Aortic smooth muscle cell (primary cell): ENCODE results near the gene MGAT2. TPM values are rescaled to one million over a fixed set of nuclear protein-coding genes. Genes with fewer than 3 reads are reported as not detected.

Experiments used
- total RNA-seq: library from RNA; depleted of rRNA; stranded (reverse); fragments of >200 nt; gene quantifications from 2 replicates; pipeline ENCODE4 v1.2.3, GENCODE V29; 2014

Gene MGAT2
- total RNA-seq: 80.4 and 90.8 TPM in 2 replicates

DNA sequence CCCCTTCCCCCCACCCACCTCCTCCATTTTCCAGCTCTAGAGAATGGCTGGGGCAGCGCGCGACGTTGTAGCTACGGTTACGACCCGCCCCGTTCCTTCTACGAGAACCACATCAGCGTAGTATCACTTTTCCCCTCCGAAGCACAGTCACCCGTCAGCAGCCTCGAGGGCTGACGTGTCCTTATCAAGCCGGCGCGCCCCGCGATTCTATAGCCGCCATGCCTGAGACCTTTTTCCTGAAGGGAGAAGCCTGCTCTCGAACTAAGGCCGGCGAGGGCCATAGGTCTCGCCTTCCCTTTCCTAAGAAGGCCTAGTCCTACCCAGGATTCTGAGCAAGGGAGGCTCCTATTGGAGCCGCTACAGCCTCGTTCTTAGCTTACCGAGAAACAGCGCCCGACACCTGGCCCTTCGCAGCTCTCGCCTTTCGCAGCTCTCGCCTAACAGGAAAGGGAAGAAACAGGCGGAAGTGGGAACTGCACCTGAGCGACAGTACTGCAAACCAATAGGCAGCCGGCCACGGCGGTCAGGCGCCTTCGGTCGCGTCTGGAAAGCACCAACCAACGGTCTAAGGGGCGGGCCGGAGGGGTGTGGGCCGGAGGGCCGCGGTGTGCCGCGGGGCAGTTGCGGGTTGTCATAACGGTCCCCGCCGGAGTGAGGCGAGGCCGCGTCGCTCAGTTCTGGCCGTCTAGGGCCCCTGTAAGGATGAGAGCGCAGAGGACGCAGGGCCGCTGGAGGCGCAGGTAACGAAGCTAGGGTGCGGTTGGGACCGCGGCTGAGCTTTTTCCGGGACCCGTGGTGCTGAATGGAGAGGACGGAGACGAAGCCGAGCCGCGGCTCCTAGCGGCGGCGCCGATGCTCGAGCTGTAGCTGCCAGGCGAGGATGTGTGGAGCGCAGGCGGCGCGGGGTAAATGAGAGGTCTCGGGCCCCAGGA lies at the start of gene MGAT2, which contains the start of gene RPL36AL:
MGAT2 (plus strand) TSS at position 618 of the 932 bp plus-strand sequence. CDS start 470 bp downstream, outside the sequence.
RPL36AL (minus strand) TSS at position 445 of the 932 bp plus-strand sequence. CDS start 1,522 bp downstream, outside the sequence.

DNA sequence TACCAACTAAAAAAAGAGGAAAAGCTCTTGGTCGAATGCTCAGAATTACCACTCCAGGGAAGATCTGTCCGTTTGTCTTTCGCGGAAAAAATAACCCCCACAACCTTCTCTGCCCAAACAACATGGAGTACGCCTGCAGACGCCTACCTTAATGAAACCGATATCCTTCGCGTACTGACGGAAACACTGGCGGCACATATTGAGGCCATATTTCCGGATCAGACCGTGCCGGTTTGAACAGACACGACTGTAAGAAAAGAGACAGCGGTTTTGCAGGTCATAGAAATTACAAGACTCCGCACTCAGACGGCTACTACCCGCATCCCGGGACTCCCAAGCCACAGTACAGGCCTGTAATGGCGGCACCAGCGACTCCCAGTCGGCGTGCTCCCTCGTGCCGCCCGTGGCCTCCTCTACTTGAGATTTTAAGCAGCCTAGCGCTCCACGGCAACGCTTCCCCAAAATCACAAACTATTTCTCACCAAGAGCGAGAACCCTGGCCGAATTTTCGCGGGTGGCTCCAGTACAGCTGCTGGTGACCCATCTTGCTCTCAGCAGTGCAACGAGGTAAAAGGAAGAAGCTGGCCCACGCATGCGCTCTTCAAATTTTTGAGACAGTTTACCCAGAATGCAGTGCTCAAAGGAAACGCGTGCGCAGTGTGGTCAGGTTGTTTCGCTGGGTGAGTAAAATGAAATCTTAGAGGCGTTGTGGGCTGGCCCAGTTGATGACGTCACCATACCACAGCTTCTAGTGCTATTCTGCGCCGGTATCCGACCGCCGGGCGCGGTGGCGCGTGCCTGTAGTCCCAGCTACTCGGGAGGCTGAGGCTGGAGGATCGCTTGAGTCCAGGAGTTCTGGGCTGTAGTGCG lies 34.6 kb upstream of the MGAT2 start, which contains the start of gene RPS29:
RPS29 (minus strand) TSS at position 578 of the 870 bp plus-strand sequence; CDS start at position 544, 34 bp downstream.

DNA sequence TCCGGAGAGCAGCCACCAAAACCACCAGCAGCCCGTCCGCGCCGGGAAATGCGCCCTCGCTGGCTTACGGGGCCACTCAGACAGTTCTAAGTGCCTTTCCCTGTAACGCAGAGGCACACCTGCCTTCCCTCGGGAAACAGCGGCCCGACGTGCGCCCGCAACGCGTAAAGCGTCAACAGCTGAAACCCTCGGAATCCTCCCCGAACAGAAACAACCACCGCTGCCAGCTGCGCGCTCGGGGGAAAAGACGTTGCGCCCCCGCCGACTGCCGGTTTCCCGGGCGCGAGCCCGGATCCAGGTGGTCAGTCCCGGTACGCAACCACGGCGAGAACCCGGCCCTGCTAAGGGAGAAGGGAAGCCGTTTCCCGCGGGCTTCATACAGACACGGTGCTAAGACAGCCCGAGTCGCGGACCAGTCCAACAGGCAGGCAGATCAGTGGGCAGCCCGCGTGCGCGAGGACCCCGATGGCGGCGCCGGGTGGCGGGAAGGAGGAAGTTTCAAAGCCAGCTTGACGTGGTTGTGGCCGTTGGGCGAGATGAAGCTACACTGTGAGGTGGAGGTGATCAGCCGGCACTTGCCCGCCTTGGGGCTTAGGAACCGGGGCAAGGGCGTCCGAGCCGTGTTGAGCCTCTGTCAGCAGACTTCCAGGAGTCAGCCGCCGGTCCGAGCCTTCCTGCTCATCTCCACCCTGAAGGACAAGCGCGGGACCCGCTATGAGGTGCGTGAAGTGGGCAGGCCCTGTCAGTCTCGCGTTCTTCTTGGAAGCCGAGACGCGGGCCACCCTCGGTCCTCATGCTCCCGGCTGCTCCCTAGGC lies 21.9 kb upstream of the MGAT2 start, which contains the start of gene LRR1:
LRR1 (plus strand) TSS at position 456 of the 816 bp plus-strand sequence; CDS start at position 537, 81 bp downstream.

DNA sequence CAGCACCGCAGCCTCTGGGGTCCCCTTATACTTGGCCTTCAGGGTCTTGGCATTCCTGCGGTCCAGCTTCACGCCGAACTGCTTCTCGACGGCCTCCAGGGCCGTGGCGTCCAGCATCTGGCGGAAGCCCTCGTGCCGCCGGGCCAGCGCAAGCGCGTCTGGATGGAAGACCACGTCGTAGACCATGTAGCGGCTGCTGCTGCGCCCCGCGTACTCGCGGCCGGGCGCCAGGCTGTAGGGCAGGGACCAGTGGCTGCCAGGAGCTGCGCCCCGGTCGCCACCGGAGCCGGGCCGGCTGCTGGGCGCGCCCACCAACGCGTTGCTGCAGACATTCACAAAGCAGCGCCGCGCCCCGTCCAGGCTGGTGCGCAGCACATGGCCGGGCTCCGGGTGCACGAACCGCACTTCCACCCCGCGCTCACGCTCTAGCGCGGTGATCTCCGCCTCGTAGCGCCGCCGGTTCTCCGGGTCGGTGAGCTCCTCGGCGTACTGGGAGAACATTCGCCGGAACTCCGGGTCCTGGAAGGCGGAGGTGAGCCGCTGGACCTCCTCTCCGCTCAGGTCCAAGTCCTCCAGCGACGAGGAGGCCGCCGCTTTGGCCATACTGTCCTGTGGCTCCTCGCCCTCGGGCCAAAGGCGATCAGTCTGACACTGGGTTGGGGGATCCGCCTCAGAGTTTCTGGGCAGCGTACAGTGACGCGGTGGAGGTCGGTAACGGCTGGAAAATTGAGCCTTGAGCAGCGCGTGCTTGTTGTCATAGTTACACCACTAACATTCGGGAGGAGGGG lies 14.1 kb downstream of the MGAT2 start, which contains the start of gene DNAAF2:
DNAAF2 (minus strand) TSS at position 698 of the 788 bp plus-strand sequence; CDS start at position 603, 95 bp downstream.

Other genes starting within 250 kb of the MGAT2 start
- gene RPS29, start 34.4 kb upstream of the MGAT2 start, total RNA-seq: 912 and 1,352 TPM in 2 replicates
- gene LRR1, start 21.9 kb upstream of the MGAT2 start, total RNA-seq: 15.9 and 21.1 TPM in 2 replicates
- 425 and 430 TPM in 2 replicates for gene RPL36AL, start 173 bp upstream of the MGAT2 start, total RNA-seq
- gene DNAAF2, start 14.4 kb downstream of the MGAT2 start, total RNA-seq: 7.1 and 8.3 TPM in 2 replicates
- gene POLE2, start 67.4 kb downstream of the MGAT2 start, total RNA-seq: 7.7 and 10.3 TPM in 2 replicates
- 2.2 and 3.8 TPM in 2 replicates for gene KLHDC1, start 72.3 kb downstream of the MGAT2 start, total RNA-seq
- gene KLHDC2, start 147.4 kb downstream of the MGAT2 start, total RNA-seq: 109 and 131 TPM in 2 replicates
- 69.8 and 81.7 TPM in 2 replicates for gene NEMF, start 232.0 kb downstream of the MGAT2 start, total RNA-seq